ENCODE results near the gene MLH3.

DNA sequence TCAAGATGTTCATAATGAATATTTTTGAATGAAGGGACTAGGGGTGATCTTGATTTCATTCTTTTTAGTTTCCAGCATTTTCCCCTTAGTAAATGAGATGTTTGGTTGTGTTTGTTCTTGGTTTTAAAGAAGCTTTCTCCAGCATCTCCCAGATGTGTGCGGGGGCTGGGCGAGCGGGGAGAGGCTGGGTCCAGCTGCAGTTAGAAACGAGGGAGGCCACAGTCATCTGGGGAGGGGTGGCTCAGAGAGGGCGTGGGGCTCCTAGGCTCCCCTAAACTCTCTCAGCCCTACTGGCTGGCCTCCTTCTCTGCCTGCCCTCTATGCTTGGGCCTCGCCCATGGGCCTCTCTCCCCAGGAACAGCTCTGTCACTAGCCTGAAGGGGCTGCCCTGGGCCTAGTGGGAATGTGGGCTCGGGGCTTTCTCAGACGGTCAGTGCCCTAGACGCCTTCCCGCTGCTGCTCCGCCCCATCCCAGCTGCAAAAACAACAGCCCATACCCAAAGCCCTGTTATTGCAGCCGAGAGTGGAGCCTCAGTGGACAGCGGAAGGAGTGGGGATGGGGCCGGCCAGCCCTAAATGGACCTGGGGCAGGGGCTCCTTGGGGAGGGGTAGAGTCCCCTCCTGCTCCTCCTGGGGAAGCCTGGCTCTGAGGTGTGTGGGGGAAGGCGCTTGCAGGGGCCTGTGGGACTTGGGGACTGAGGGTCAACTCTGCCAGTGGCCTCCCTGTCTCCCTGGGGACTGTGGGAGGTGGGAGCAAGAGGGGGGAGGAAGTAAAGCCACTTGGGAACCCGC lies 66.8 kb downstream of the MLH3 start:
- TF ChIP-seq CTCF (conservative IDR thresholded peaks at IDR 0.05; ENCODE audit: low read depth in 2 of 2), result no peak
- TF ChIP-seq JUNB (IDR thresholded peaks at IDR 0.05; ENCODE audit: unreplicated experiment), result no peak
- no peak for TF ChIP-seq POLR2AphosphoS5 (IDR thresholded peaks at IDR 0.05; ENCODE audit: low read depth)
- no peak for TF ChIP-seq EZH2 (IDR thresholded peaks at IDR 0.05; ENCODE audit: low read depth, unreplicated experiment)
- TF ChIP-seq EZH2phosphoT487 (IDR thresholded peaks at IDR 0.05; ENCODE audit: unreplicated experiment), result no peak
- no peak for TF ChIP-seq REST (IDR thresholded peaks at IDR 0.05; ENCODE audit: unreplicated experiment)
- TF ChIP-seq, protein P1, sequence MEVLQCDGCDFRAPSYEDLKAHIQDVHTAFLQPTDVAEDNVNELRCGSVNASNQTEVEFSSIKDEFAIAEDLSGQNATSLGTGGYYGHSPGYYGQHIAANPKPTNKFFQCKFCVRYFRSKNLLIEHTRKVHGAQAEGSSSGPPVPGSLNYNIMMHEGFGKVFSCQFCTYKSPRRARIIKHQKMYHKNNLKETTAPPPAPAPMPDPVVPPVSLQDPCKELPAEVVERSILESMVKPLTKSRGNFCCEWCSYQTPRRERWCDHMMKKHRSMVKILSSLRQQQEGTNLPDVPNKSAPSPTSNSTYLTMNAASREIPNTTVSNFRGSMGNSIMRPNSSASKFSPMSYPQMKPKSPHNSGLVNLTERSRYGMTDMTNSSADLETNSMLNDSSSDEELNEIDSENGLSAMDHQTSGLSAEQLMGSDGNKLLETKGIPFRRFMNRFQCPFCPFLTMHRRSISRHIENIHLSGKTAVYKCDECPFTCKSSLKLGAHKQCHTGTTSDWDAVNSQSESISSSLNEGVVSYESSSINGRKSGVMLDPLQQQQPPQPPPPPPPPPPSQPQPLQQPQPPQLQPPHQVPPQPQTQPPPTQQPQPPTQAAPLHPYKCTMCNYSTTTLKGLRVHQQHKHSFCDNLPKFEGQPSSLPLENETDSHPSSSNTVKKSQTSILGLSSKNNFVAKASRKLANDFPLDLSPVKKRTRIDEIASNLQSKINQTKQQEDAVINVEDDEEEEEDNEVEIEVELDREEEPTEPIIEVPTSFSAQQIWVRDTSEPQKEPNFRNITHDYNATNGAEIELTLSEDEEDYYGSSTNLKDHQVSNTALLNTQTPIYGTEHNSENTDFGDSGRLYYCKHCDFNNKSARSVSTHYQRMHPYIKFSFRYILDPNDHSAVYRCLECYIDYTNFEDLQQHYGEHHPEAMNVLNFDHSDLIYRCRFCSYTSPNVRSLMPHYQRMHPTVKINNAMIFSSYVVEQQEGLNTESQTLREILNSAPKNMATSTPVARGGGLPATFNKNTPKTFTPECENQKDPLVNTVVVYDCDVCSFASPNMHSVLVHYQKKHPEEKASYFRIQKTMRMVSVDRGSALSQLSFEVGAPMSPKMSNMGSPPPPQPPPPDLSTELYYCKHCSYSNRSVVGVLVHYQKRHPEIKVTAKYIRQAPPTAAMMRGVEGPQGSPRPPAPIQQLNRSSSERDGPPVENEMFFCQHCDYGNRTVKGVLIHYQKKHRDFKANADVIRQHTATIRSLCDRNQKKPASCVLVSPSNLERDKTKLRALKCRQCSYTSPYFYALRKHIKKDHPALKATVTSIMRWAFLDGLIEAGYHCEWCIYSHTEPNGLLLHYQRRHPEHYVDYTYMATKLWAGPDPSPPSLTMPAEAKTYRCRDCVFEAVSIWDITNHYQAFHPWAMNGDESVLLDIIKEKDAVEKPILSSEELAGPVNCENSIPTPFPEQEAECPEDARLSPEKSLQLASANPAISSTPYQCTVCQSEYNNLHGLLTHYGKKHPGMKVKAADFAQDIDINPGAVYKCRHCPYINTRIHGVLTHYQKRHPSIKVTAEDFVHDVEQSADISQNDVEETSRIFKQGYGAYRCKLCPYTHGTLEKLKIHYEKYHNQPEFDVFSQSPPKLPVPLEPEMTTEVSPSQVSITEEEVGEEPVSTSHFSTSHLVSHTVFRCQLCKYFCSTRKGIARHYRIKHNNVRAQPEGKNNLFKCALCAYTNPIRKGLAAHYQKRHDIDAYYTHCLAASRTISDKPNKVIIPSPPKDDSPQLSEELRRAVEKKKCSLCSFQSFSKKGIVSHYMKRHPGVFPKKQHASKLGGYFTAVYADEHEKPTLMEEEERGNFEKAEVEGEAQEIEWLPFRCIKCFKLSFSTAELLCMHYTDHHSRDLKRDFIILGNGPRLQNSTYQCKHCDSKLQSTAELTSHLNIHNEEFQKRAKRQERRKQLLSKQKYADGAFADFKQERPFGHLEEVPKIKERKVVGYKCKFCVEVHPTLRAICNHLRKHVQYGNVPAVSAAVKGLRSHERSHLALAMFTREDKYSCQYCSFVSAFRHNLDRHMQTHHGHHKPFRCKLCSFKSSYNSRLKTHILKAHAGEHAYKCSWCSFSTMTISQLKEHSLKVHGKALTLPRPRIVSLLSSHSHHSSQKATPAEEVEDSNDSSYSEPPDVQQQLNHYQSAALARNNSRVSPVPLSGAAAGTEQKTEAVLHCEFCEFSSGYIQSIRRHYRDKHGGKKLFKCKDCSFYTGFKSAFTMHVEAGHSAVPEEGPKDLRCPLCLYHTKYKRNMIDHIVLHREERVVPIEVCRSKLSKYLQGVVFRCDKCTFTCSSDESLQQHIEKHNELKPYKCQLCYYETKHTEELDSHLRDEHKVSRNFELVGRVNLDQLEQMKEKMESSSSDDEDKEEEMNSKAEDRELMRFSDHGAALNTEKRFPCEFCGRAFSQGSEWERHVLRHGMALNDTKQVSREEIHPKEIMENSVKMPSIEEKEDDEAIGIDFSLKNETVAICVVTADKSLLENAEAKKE (CRISPR knock-in tag; IDR thresholded peaks at IDR 0.05), result no peak
- TF ChIP-seq ZNF331 (CRISPR knock-in tag; IDR thresholded peaks at IDR 0.05; ENCODE audit: low read depth), result no peak
- TF ChIP-seq STAT1 (IDR thresholded peaks at IDR 0.05; ENCODE audit: unreplicated experiment), result no peak
- TF ChIP-seq ETS1 (IDR thresholded peaks at IDR 0.05), result no peak
- no peak for TF ChIP-seq CREB1 (CRISPR knock-in tag; IDR thresholded peaks at IDR 0.05; ENCODE audit: low read depth)
- no peak for TF ChIP-seq ZNF114 (CRISPR knock-in tag; IDR thresholded peaks at IDR 0.05)
- TF ChIP-seq NANOG (IDR thresholded peaks at IDR 0.05; ENCODE audit: borderline replicate concordance), result no peak
